HG03457 (cell line): ENCODE results near the gene SORT1.
A peak's percentile ranks its signal among the peaks of the same experiment; 100 is the strongest.

Experiments used
- ATAC-seq: cut with Tn5 transposase; IDR thresholded peaks from one replicate; pipeline ENCODE4 v1.9.1; 2021; ENCODE audit warnings: moderate number of reproducible peaks; ENCODE audit not compliant: unreplicated experiment

Gene SORT1

GRCh38 chr1:109263597-109264378 is 133.9 kb downstream of the SORT1 start:
- peak; percentile 58 for ATAC-seq

- ATAC-seq, result no peak
Measured at GRCh38 chr1:109263234-109263596, 134.5 kb downstream of the SORT1 start.

GRCh38 chr1:109262231-109263055 is 135.3 kb downstream of the SORT1 start:
- ATAC-seq, result no peak

GRCh38 chr1:109261578-109261977 is 136.1 kb downstream of the SORT1 start:
- ATAC-seq, result no peak

- no peak for ATAC-seq
Measured at GRCh38 chr1:109261006-109261405, 136.7 kb downstream of the SORT1 start.

- ATAC-seq, result no peak
Measured at GRCh38 chr1:109259674-109260557, 137.8 kb downstream of the SORT1 start.
